ENCODE measurements around the gene PDE9A.

- TF ChIP-seq MAX (IDR thresholded peaks at IDR 0.05; ENCODE audit: insufficient read depth, insufficient read length) (no peak), CTCF (IDR thresholded peaks at IDR 0.05; ENCODE audit: extremely low read depth in 1 of 2, insufficient read depth in 1 of 2, low read depth in 1 of 2, low read length in 2 of 2) (no peak), POLR2A (IDR thresholded peaks at IDR 0.05; ENCODE audit: low read depth, low read length) (no peak), POLR2AphosphoS5 (IDR thresholded peaks at IDR 0.05; ENCODE audit: insufficient read depth, low read depth, low read length) (no peak), JUN (IDR thresholded peaks at IDR 0.05; ENCODE audit: borderline replicate concordance, insufficient read depth, insufficient read length, low read depth) (no peak), EZH2 (IDR thresholded peaks at IDR 0.05; ENCODE audit: borderline replicate concordance, low read depth, low read length, severe bottlenecking) (no peak)
Measured at GRCh38 chr21:42757826-42758655, 104.6 kb downstream of the PDE9A start.
